A673 (cell line): ENCODE measurements around the gene CCDC78.

ENCODE experiments used
- CTCF ChIP-seq: fragments of 300-800, 200-600 bp; sonication (generic); conservative IDR thresholded peaks from 2 replicates; pipeline ENCODE4 v1.5.1; 2017; ENCODE audit warnings: low read depth, mild to moderate bottlenecking, antibody characterized with exemption, low read length, moderate library complexity, mixed read lengths
- EZH2 ChIP-seq: fragments of 200-600 bp; sonication (generic); IDR thresholded peaks from 2 replicates; pipeline ENCODE4 v1.6.1; 2017; ENCODE audit warnings: borderline replicate concordance, low read depth, mild to moderate bottlenecking, mixed read lengths, antibody characterized with exemption, low read length; ENCODE audit not compliant: poor library complexity, severe bottlenecking

GRCh38 chr16:721765-722540 is 4.3 kb downstream of the CCDC78 start:
- TF ChIP-seq CTCF = no peak
- TF ChIP-seq EZH2 = no peak
